Measurements from ENCODE around the gene IQCH.

DNA sequence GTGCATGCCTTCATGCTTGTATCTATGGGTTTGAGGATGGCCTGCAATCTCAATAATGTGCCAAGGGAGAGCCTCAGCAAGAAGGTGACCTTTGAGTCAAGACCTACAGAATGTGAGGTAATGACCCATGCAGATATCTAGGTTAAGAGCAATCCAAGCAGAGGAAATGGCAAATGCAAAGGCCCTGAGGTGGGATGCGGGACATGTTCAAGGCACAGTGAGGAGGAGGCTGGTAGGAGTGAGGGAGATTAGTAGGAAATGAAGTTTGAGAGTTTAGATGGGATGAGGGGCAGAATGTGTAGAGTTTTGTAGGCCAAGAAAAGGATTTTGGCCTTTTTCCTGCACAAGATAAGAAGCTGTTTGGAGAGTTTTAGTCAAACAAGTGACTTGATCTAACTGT lies 283.2 kb downstream of the IQCH start:
- TF ChIP-seq POLR2A (conservative IDR thresholded peaks at IDR 0.05) (no peak), CAMTA2 (CRISPR knock-in tag; conservative IDR thresholded peaks at IDR 0.05) (no peak), MTA2 (IDR thresholded peaks at IDR 0.05; ENCODE audit: low read depth) (no peak), EP300 (IDR thresholded peaks at IDR 0.05; ENCODE audit: low read length) (no peak), SRF (CRISPR knock-in tag; IDR thresholded peaks at IDR 0.05) (no peak), ZNF263 (CRISPR knock-in tag; IDR thresholded peaks at IDR 0.05; ENCODE audit: borderline replicate concordance) (no peak), POLR2AphosphoS5 (IDR thresholded peaks at IDR 0.05; ENCODE audit: control insufficient read depth, insufficient read depth, low read depth, low read length) (no peak), TAF1 (IDR thresholded peaks at IDR 0.05; ENCODE audit: control insufficient read depth, extremely low read depth, insufficient read depth, low read length, severe bottlenecking) (no peak), HDAC3 (IDR thresholded peaks at IDR 0.05; ENCODE audit: borderline replicate concordance, partially characterized antibody) (no peak), CTCF (IDR thresholded peaks at IDR 0.05 in 2 of 3, conservative IDR thresholded peaks at IDR 0.05 in 1 of 3; ENCODE audit: insufficient read depth in 2 of 3, low read depth in 1 of 3, low read length in 3 of 3) (no peak), KLF13 (tag; IDR thresholded peaks at IDR 0.05; ENCODE audit: borderline replicate concordance, low read depth) (no peak), NFXL1 (CRISPR knock-in tag; IDR thresholded peaks at IDR 0.05) (no peak), EZH2 (IDR thresholded peaks at IDR 0.05; ENCODE audit: borderline replicate concordance, low read depth, low read length) (no peak), ZNF121 (CRISPR knock-in tag; conservative IDR thresholded peaks at IDR 0.05) (no peak)

All from K562 (cell line).